GM21390 (cell line): ENCODE measurements around the gene MTA2.
"Not testable (repeated sequence)": the region's sequence is repeated elsewhere in the genome, so short reads cannot be mapped to it uniquely, and the experiment has no call there.

Experiments used
- ATAC-seq: cut with Tn5 transposase; IDR thresholded peaks from one replicate; pipeline ENCODE4 v1.9.1; 2021; ENCODE audit not compliant: unreplicated experiment

Gene MTA2

GRCh38 chr11:62592989-62593421 is 8.7 kb downstream of the MTA2 start:
- no peak for ATAC-seq

GRCh38 chr11:62592146-62592815 is 9.4 kb downstream of the MTA2 start:
- ATAC-seq: no peak

GRCh38 chr11:62591448-62592145 is 10.1 kb downstream of the MTA2 start, which contains the start of gene TUT1:
TUT1 (minus strand) TSS chr11:62591523; CDS start chr11:62591485, 38 bp downstream.
- ATAC-seq: peak; percentile 86

GRCh38 chr11:62588966-62589637 is 12.6 kb downstream of the MTA2 start:
- no peak for ATAC-seq

GRCh38 chr11:62585356-62585755 is 16.3 kb downstream of the MTA2 start:
- not testable (repeated sequence) for ATAC-seq

- not testable (repeated sequence) for ATAC-seq
These were observed 19.9 kb downstream of the MTA2 start for GRCh38 chr11:62581735-62582134.

GRCh38 chr11:62580959-62581715 is 20.5 kb downstream of the MTA2 start:
- no peak for ATAC-seq

- ATAC-seq: no peak
These were observed 22.4 kb downstream of the MTA2 start for GRCh38 chr11:62579252-62579651.

GRCh38 chr11:62578541-62578940 is 23.1 kb downstream of the MTA2 start:
- no peak for ATAC-seq

- no peak for ATAC-seq
These were observed 24.5 kb downstream of the MTA2 start for GRCh38 chr11:62577046-62577714.

GRCh38 chr11:62575837-62576236 is 25.8 kb downstream of the MTA2 start:
- ATAC-seq: no peak

- no peak for ATAC-seq
These were observed 26.5 kb downstream of the MTA2 start for GRCh38 chr11:62575156-62575555.

- peak; percentile 20 for ATAC-seq
These were observed 27.1 kb downstream of the MTA2 start for GRCh38 chr11:62574363-62575071.

GRCh38 chr11:62573592-62574362 is 27.9 kb downstream of the MTA2 start, which contains the start of gene EEF1G:
EEF1G (minus strand) TSS chr11:62573891; CDS start chr11:62573842, 49 bp downstream.
- ATAC-seq: peak; percentile 71

- no peak for ATAC-seq
These were observed 28.6 kb downstream of the MTA2 start for GRCh38 chr11:62573006-62573591.

GRCh38 chr11:62572431-62572830 is 29.2 kb downstream of the MTA2 start:
- ATAC-seq: no peak

GRCh38 chr11:62571493-62571892 is 30.2 kb downstream of the MTA2 start:
- not testable (repeated sequence) for ATAC-seq

GRCh38 chr11:62570903-62571302 is 30.8 kb downstream of the MTA2 start:
- not testable (repeated sequence) for ATAC-seq

- ATAC-seq: no peak
These were observed 32.1 kb downstream of the MTA2 start for GRCh38 chr11:62569611-62570010.
